Ishikawa (cell line): ENCODE measurements around the gene CPEB2.

ENCODE experiments used
- CEBPB ChIP-seq: IDR thresholded peaks from 2 replicates; pipeline ENCODE4 v1.6.1; 2012
- CREB1 ChIP-seq: IDR thresholded peaks from 2 replicates; pipeline ENCODE4 v1.6.1; 2012; ENCODE audit warnings: low read depth
- EGR1 ChIP-seq: IDR thresholded peaks from 2 replicates; pipeline ENCODE4 v1.6.1; 2012
- EP300 ChIP-seq: IDR thresholded peaks from 2 replicates; pipeline ENCODE4 v1.6.1; 2012; ENCODE audit warnings: borderline replicate concordance
- FOXM1 ChIP-seq: IDR thresholded peaks from 2 replicates; pipeline ENCODE4 v1.6.1; 2012; ENCODE audit warnings: low read depth, borderline replicate concordance
- NFIC ChIP-seq: IDR thresholded peaks from 2 replicates; pipeline ENCODE4 v1.6.1; 2012
- RAD21 ChIP-seq: IDR thresholded peaks from 2 replicates; pipeline ENCODE4 v1.6.1; 2012; ENCODE audit warnings: low read depth
- TAF1 ChIP-seq: IDR thresholded peaks from 2 replicates; pipeline ENCODE4 v1.6.1; 2012; ENCODE audit warnings: low read depth, mild to moderate bottlenecking
- TCF12 ChIP-seq: IDR thresholded peaks from 2 replicates; pipeline ENCODE4 v1.6.1; 2012; ENCODE audit warnings: low read depth
- TEAD4 ChIP-seq: IDR thresholded peaks from 2 replicates; pipeline ENCODE4 v1.6.1; 2012
- YY1 ChIP-seq: IDR thresholded peaks from 2 replicates; pipeline ENCODE4 v1.6.1; 2012; ENCODE audit warnings: low read depth
- ZBTB7A ChIP-seq: IDR thresholded peaks from 2 replicates; pipeline ENCODE4 v1.6.1; 2012; ENCODE audit warnings: low read depth
- TF ChIP-seq, protein P1 (sequence below): IDR thresholded peaks from 2 replicates; pipeline ENCODE4 v1.6.1; 2012
- TF ChIP-seq, protein P2 (sequence below): IDR thresholded peaks from 2 replicates; pipeline ENCODE4 v1.6.1; 2012
- TF ChIP-seq, protein P3 (sequence below): IDR thresholded peaks from 2 replicates; pipeline ENCODE4 v1.6.1; 2012; ENCODE audit warnings: low read depth, mild to moderate bottlenecking

CPEB2 gene

DNA sequence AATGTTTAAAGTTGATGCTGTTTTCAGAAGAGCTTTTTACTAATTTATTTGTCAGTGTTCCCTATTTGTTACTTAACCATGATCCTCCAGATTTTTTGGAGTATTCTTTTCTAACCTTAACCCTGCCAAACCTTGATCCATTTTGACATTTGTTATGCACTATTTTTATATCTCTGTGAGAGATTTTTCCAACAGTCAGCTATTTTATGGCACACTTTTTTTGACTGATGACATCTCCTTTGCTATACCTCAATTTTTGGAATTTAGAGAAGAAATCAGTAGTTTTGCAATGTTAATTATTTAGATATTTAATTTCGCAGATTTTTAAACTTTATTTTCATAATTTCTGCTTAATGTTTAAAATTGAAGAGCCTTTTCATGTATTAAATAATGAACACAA is 66.0 kb downstream of the CPEB2 start:
- TF ChIP-seq CREB1 (no peak), EP300 (no peak), TEAD4 (no peak), YY1 (no peak), TCF12 (no peak), FOXM1 (no peak), RAD21 (no peak), TAF1 (no peak), CEBPB (no peak), ZBTB7A (no peak), NFIC (no peak), EGR1 (no peak)
- TF ChIP-seq, protein P1, sequence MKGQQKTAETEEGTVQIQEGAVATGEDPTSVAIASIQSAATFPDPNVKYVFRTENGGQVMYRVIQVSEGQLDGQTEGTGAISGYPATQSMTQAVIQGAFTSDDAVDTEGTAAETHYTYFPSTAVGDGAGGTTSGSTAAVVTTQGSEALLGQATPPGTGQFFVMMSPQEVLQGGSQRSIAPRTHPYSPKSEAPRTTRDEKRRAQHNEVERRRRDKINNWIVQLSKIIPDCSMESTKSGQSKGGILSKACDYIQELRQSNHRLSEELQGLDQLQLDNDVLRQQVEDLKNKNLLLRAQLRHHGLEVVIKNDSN, result no peak
- TF ChIP-seq, protein P2, sequence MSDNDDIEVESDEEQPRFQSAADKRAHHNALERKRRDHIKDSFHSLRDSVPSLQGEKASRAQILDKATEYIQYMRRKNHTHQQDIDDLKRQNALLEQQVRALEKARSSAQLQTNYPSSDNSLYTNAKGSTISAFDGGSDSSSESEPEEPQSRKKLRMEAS, result no peak
- TF ChIP-seq, protein P3, sequence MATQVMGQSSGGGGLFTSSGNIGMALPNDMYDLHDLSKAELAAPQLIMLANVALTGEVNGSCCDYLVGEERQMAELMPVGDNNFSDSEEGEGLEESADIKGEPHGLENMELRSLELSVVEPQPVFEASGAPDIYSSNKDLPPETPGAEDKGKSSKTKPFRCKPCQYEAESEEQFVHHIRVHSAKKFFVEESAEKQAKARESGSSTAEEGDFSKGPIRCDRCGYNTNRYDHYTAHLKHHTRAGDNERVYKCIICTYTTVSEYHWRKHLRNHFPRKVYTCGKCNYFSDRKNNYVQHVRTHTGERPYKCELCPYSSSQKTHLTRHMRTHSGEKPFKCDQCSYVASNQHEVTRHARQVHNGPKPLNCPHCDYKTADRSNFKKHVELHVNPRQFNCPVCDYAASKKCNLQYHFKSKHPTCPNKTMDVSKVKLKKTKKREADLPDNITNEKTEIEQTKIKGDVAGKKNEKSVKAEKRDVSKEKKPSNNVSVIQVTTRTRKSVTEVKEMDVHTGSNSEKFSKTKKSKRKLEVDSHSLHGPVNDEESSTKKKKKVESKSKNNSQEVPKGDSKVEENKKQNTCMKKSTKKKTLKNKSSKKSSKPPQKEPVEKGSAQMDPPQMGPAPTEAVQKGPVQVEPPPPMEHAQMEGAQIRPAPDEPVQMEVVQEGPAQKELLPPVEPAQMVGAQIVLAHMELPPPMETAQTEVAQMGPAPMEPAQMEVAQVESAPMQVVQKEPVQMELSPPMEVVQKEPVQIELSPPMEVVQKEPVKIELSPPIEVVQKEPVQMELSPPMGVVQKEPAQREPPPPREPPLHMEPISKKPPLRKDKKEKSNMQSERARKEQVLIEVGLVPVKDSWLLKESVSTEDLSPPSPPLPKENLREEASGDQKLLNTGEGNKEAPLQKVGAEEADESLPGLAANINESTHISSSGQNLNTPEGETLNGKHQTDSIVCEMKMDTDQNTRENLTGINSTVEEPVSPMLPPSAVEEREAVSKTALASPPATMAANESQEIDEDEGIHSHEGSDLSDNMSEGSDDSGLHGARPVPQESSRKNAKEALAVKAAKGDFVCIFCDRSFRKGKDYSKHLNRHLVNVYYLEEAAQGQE, result no peak

DNA sequence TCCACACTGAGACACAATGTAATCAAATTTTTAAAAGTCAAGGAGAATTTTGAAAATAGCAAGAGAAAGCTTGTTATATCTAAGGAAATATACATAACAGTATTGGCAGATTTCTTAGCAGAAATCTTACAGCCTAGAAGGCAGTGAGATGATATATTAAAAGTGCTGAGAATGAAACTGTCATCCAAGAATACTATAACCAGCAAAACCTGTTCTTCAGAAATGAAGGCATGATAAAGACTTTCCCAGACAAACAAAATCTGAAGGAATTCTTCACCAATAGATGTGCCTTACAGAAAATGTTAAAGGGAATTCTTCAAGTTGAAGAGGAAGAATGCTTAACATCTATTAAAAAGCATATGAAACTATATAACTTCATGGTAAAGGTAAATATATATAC is 73.6 kb downstream of the CPEB2 start:
- TF ChIP-seq TEAD4 (no peak), CEBPB (no peak), YY1 (no peak), EP300 (no peak), EGR1 (no peak), RAD21 (no peak), CREB1 (no peak), NFIC (no peak), TCF12 (no peak), TAF1 (no peak), ZBTB7A (no peak), FOXM1 (no peak)
- TF ChIP-seq, protein P1, result no peak
- TF ChIP-seq, protein P2, result no peak
- TF ChIP-seq, protein P3, result no peak

DNA sequence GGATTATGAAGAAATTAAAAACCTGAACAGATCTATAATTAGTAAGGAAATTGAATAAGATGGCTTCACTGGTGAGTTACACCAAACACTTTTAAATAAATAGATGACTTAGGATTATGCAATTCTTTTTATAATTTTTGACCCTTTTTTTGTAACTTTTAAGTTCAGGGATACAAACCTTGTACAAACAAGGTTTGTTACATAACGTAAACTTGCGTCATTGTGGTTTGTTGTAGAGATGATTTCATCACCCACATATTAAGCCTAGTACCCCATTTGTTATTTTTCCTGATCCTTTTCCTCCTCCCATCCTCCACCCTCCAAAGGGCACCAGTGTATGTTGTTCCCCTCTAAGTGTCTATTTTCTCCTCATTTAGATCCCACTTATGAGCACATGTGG is 75.7 kb downstream of the CPEB2 start:
- no peak for TF ChIP-seq RAD21
- TF ChIP-seq, protein P3, result no peak
- TF ChIP-seq YY1, result no peak
- no peak for TF ChIP-seq TAF1
- no peak for TF ChIP-seq NFIC
- no peak for TF ChIP-seq TEAD4
- no peak for TF ChIP-seq TCF12
- TF ChIP-seq CREB1, result no peak
- TF ChIP-seq, protein P2, result no peak
- no peak for TF ChIP-seq CEBPB
- TF ChIP-seq, protein P1, result no peak
- no peak for TF ChIP-seq FOXM1
- TF ChIP-seq ZBTB7A, result no peak
- TF ChIP-seq EGR1, result no peak
